Peyer's patch (tissue), 4 donors: ENCODE results near the gene UNC5A.

ENCODE experiments used
- POLR2A ChIP-seq, 2 donors: fragments of 450-650 bp; IDR thresholded peaks; one replicate each; pipeline ENCODE4 v1.5.1; 2017; ENCODE audit warnings: antibody characterized with exemption in 2 of 2, mild to moderate bottlenecking in 2 of 2, moderate library complexity in 2 of 2
- TF ChIP-seq, protein P1 (sequence below), 6 experiments: fragments of 450-650 bp in 4 of 6; fragments of 200-600 bp in 2 of 6; sonication (generic) in 1 of 6; IDR thresholded peaks; one replicate each; pipeline ENCODE4 v1.5.1; 2017 to 2019; ENCODE audit warnings: antibody characterized with exemption in 6 of 6, mild to moderate bottlenecking in 3 of 6, moderate library complexity in 1 of 6

DNA sequence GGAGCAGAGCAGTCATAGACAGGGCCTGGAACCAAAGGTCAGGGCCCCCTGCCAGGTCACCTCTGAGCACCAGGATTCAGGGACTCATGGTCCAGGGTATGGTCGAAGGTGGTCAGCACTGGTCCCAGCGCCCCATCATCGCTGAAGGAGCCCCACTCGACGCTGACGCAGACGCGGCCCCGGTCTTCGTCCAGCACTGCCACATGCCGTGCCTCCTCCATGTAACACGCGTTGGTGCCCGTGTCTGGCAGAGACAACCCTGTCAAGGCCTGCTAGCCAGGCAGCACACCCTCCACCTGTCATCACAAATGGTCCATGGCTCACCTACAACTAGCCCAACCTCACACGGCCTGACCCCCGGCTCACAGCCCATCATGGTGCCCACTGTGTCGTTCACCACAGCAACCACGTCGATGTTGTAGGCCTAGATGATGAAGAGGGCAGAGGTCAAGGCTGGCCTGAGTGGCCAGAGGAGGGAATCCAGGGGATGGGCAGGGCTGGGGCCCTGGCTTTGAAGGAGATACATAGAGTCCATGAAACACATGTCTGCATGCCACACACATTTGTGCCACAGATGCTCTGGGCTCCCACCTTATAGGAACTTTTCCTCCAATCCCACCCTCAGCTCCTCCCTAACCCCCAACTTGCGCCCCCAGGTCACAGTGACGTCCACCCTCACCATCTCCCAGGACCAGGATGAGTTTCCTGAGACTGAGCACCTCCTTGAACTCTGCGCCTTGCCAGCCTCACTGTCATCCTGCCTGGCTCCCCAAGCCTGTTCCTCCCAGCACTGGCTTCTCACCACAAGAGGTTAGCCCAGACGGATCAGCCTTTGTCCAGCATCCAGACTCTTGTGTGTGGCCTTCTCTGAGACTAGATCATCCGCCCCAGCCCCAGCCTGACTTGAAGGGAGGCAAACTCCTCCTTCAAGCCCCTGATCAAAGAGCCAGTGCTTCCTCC lies 79.2 kb downstream of the UNC5A start:
- TF ChIP-seq, protein P1, sequence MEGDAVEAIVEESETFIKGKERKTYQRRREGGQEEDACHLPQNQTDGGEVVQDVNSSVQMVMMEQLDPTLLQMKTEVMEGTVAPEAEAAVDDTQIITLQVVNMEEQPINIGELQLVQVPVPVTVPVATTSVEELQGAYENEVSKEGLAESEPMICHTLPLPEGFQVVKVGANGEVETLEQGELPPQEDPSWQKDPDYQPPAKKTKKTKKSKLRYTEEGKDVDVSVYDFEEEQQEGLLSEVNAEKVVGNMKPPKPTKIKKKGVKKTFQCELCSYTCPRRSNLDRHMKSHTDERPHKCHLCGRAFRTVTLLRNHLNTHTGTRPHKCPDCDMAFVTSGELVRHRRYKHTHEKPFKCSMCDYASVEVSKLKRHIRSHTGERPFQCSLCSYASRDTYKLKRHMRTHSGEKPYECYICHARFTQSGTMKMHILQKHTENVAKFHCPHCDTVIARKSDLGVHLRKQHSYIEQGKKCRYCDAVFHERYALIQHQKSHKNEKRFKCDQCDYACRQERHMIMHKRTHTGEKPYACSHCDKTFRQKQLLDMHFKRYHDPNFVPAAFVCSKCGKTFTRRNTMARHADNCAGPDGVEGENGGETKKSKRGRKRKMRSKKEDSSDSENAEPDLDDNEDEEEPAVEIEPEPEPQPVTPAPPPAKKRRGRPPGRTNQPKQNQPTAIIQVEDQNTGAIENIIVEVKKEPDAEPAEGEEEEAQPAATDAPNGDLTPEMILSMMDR (IDR thresholded peaks at IDR 0.05), result no peak
- no peak for TF ChIP-seq POLR2A (IDR thresholded peaks at IDR 0.05)
